GM12892 (cell line): ENCODE measurements around the gene LIN9.
"Not testable (repeated sequence)": the region's sequence is repeated elsewhere in the genome, so short reads cannot be mapped to it uniquely, and the experiment has no call there.

Experiments
- POLR2A ChIP-seq: IDR thresholded peaks from 2 replicates; pipeline ENCODE4 v1.6.1; 2011; ENCODE audit warnings: low read depth, low read length, control low read depth
- TAF1 ChIP-seq: IDR thresholded peaks from 2 replicates; pipeline ENCODE4 v1.6.1; 2011; ENCODE audit warnings: low read depth, mild to moderate bottlenecking, control low read depth, low read length, borderline replicate concordance

GRCh38 chr1:226340111-226340510, 31.1 kb upstream of the LIN9 start:
- not testable (repeated sequence) for TF ChIP-seq POLR2A, TAF1
